Liver (tissue), 9 donors: ENCODE results near the gene TGM3. TPM values are rescaled to one million over a fixed set of nuclear protein-coding genes. Genes with fewer than 3 reads are reported as not detected.

ENCODE experiments used
- DNase-seq: peaks from one replicate; pipeline ENCODE4 v3.0.0-alpha.2; 2017; ENCODE audit warnings: low spot score
- H3K27ac ChIP-seq, 2 donors: one replicate each; pipeline ENCODE4 v1.7.0; 2013; ENCODE audit warnings: inconsistent platforms in 2 of 2, low read length in 2 of 2, control low read depth in 1 of 2, low read depth in 1 of 2, mild to moderate bottlenecking in 1 of 2
- H3K27me3 ChIP-seq, 4 donors: one replicate each; pipeline versions ENCODE4 v1.6.1 to v1.7.0; 2013; ENCODE audit warnings: low read length in 3 of 4, inconsistent platforms in 1 of 4, mild to moderate bottlenecking in 1 of 4, moderate library complexity in 1 of 4; ENCODE audit not compliant: control insufficient read depth in 4 of 4, insufficient read depth in 4 of 4
- H3K36me3 ChIP-seq, 4 donors: one replicate each; pipeline versions ENCODE4 v1.6.1 to v1.7.0; 2013; ENCODE audit warnings: low read length in 3 of 4, mild to moderate bottlenecking in 3 of 4, low read depth in 1 of 4, moderate library complexity in 1 of 4; ENCODE audit not compliant: control insufficient read depth in 4 of 4, insufficient read depth in 3 of 4
- H3K4me1 ChIP-seq, 4 donors: one replicate each; pipeline versions ENCODE4 v1.6.1 to v1.7.0; 2013; ENCODE audit warnings: low read length in 3 of 4, mild to moderate bottlenecking in 3 of 4, moderate library complexity in 1 of 4; ENCODE audit not compliant: control insufficient read depth in 4 of 4, insufficient read depth in 4 of 4
- H3K4me3 ChIP-seq, 3 donors: one replicate each; pipeline versions ENCODE4 v1.6.1 to v1.7.0; 2013; ENCODE audit warnings: low read length in 3 of 3, control low read depth in 1 of 3, low read depth in 1 of 3, mild to moderate bottlenecking in 1 of 3
- H3K9ac ChIP-seq, 2 donors: one replicate each; pipeline ENCODE4 v1.7.0; 2013; ENCODE audit warnings: low read length in 2 of 2, mild to moderate bottlenecking in 2 of 2, moderate library complexity in 2 of 2, control low read depth in 1 of 2, low read depth in 1 of 2
- H3K9me3 ChIP-seq, 4 donors: one replicate each; pipeline versions ENCODE4 v1.6.1 to v1.7.0; 2013; ENCODE audit warnings: low read length in 3 of 4; ENCODE audit not compliant: control insufficient read depth in 4 of 4
- ATF3 ChIP-seq: IDR thresholded peaks from 2 replicates; pipeline ENCODE4 v1.6.1; 2016; ENCODE audit warnings: antibody characterized with exemption
- CTCF ChIP-seq: fragments of 150-350 bp; IDR thresholded peaks from 2 replicates; pipeline ENCODE4 v1.5.1; 2017; ENCODE audit warnings: improper control_type of control experiment, low read depth, low read length; ENCODE audit not compliant: missing input control
- EGR1 ChIP-seq, 2 donors: IDR thresholded peaks; 2 replicates each; pipeline ENCODE4 v1.6.1; 2016 to 2018; ENCODE audit warnings: antibody characterized with exemption in 2 of 2, low read depth in 2 of 2
- FOXA1 ChIP-seq: IDR thresholded peaks from 2 replicates; pipeline ENCODE4 v1.6.1; 2016; ENCODE audit warnings: antibody characterized with exemption
- FOXA2 ChIP-seq: IDR thresholded peaks from 2 replicates; pipeline ENCODE4 v1.6.1; 2016; ENCODE audit warnings: antibody characterized with exemption
- GABPA ChIP-seq, 2 donors: IDR thresholded peaks in 1 of 2; conservative IDR thresholded peaks in 1 of 2; 2 replicates each; pipeline ENCODE4 v1.6.1; 2016; ENCODE audit warnings: antibody characterized with exemption in 2 of 2, mild to moderate bottlenecking in 1 of 2, moderate library complexity in 1 of 2
- HNF4A ChIP-seq, 2 donors: conservative IDR thresholded peaks; 2 replicates each; pipeline ENCODE4 v1.6.1; 2016; ENCODE audit warnings: antibody characterized with exemption in 2 of 2, mild to moderate bottlenecking in 2 of 2
- HNF4G ChIP-seq: IDR thresholded peaks from 2 replicates; pipeline ENCODE4 v1.6.1; 2016; ENCODE audit warnings: antibody characterized with exemption
- JUND ChIP-seq, 2 donors: IDR thresholded peaks; 2 replicates each; pipeline ENCODE4 v1.6.1; 2016; ENCODE audit warnings: antibody characterized with exemption in 2 of 2
- MAX ChIP-seq: IDR thresholded peaks from 2 replicates; pipeline ENCODE4 v1.6.1; 2016; ENCODE audit warnings: antibody characterized with exemption
- NR2F2 ChIP-seq: IDR thresholded peaks from 2 replicates; pipeline ENCODE4 v1.6.1; 2016; ENCODE audit warnings: antibody characterized with exemption
- RAD21 ChIP-seq, 2 donors: IDR thresholded peaks; 2 replicates each; pipeline ENCODE4 v1.6.1; 2016; ENCODE audit warnings: antibody characterized with exemption in 2 of 2, mild to moderate bottlenecking in 2 of 2
- REST ChIP-seq: IDR thresholded peaks from 2 replicates; pipeline ENCODE4 v1.6.1; 2016; ENCODE audit warnings: antibody characterized with exemption, mild to moderate bottlenecking
- RXRA ChIP-seq, 2 donors: IDR thresholded peaks; 2 replicates each; pipeline ENCODE4 v1.6.1; 2017 to 2018; ENCODE audit warnings: antibody characterized with exemption in 2 of 2, mild to moderate bottlenecking in 1 of 2
- SP1 ChIP-seq: IDR thresholded peaks from 2 replicates; pipeline ENCODE4 v1.6.1; 2018; ENCODE audit warnings: antibody characterized with exemption, mild to moderate bottlenecking
- TAF1 ChIP-seq: conservative IDR thresholded peaks from 2 replicates; pipeline ENCODE4 v1.6.1; 2016; ENCODE audit warnings: antibody characterized with exemption, mild to moderate bottlenecking
- YY1 ChIP-seq: IDR thresholded peaks from 2 replicates; pipeline ENCODE4 v1.6.1; 2016; ENCODE audit warnings: antibody characterized with exemption, mild to moderate bottlenecking
- ZBTB33 ChIP-seq: IDR thresholded peaks from 2 replicates; pipeline ENCODE4 v1.6.1; 2016; ENCODE audit warnings: antibody characterized with exemption
- WGBS: extraction: QIAGEN DNeasy Blood & Tissue Kit; methylation state at CpG from one replicate; pipeline ENCODE4 v1.1.7; 2013; 5-methylcytosine and 5-hydroxymethylcytosine counted together
- polyA plus RNA-seq, 2 donors: library from polyadenylated mRNA; stranded (reverse) in 1 of 2; unstranded in 1 of 2; fragments of 200-250 nt in 1 of 2; fragments of >200 nt in 1 of 2; fragmentation: Nextera tagmentation in 1 of 2; extraction: Ambion mirVana in 1 of 2; gene quantifications; one replicate each; pipeline versions ENCODE4 v1.2.1 to v1.2.3, GENCODE V29; 2013 to 2015
- total RNA-seq, 2 donors: library from RNA; depleted of rRNA; stranded (reverse); fragments of >200 nt; gene quantifications; one replicate each; pipeline ENCODE4 v1.2.3, GENCODE V29; 2014
- donor health status: healthy.
- donor health status: healthy.
- donor health status: healthy.
- donor health status: healthy.
- donor health status: healthy.

TGM3 gene
- total and polyA plus RNA-seq, 4 donors, result 0.05 to 0.28 (median 0.08) TPM; not detected in 1

- no peak overlapping the region for H3K4me3 ChIP-seq
- no peaks in the 10 kb centered on the region for H3K9me3 ChIP-seq
- H3K4me1 ChIP-seq, result peaks cover 9 to 59% (median 49%) of the 10 kb centered on the region in 4 donors
- no peak overlapping the region for H3K9ac ChIP-seq
- peak overlapping the region; percentile 47 to 64 for H3K27ac ChIP-seq
- WGBS, result 84% methylated on average over 7 of the region's 7 CpGs
- no peak for DNase-seq
- TF ChIP-seq CTCF (no peak), ATF3 (no peak), TAF1 (no peak), JUND (IDR thresholded peaks at IDR 0.05) (no peak), EGR1 (IDR thresholded peaks at IDR 0.05; ENCODE audit: low read depth in 2 of 2) (no peak), YY1 (no peak), RAD21 (IDR thresholded peaks at IDR 0.05) (no peak), FOXA1 (no peak), REST (no peak), NR2F2 (no peak), SP1 (no peak), FOXA2 (no peak), HNF4G (no peak), ZBTB33 (no peak), GABPA (IDR thresholded peaks at IDR 0.05 in 1 of 2, conservative IDR thresholded peaks at IDR 0.05 in 1 of 2) (no peak), MAX (no peak), RXRA (IDR thresholded peaks at IDR 0.05) (no peak), HNF4A (conservative IDR thresholded peaks at IDR 0.05) (no peak)
- H3K36me3 ChIP-seq, result no peaks in the 10 kb centered on the region
- no peaks in the 10 kb centered on the region for H3K27me3 ChIP-seq
These were observed 8.4 kb downstream of the TGM3 start for GRCh38 chr20:2304180-2304579.
